Neural crest cell (in vitro differentiated cells): Measurements from ENCODE around the gene SPTBN5. TPM values are rescaled to one million over a fixed set of nuclear protein-coding genes. Genes with fewer than 3 reads are reported as not detected.

Experiments
- DNase-seq: peaks from one replicate; pipeline ENCODE4 v3.0.0; 2021; ENCODE audit warnings: low read depth, mixed read lengths, low spot score
- H3K27ac Mint-ChIP-seq: one replicate; pipeline ENCODE4 v1.8.0; 2021; ENCODE audit warnings: mild to moderate bottlenecking, mixed read lengths; ENCODE audit not compliant: unreplicated experiment
- H3K27me3 Mint-ChIP-seq: 2 replicates; pipeline ENCODE4 v1.8.0; 2021; ENCODE audit warnings: low read depth, mild to moderate bottlenecking, mixed read lengths
- H3K36me3 Mint-ChIP-seq: 2 replicates; pipeline ENCODE4 v1.8.0; 2021; ENCODE audit warnings: low read depth, mild to moderate bottlenecking, mixed read lengths
- H3K4me1 Mint-ChIP-seq: 2 replicates; pipeline ENCODE4 v1.8.0; 2021; ENCODE audit warnings: mixed read lengths
- H3K4me3 Mint-ChIP-seq: one replicate; pipeline ENCODE4 v1.8.0; 2021; ENCODE audit warnings: mild to moderate bottlenecking, mixed read lengths
- H3K9me3 Mint-ChIP-seq: 2 replicates; pipeline ENCODE4 v1.8.0; 2021; ENCODE audit warnings: mixed read lengths
- CTCF ChIP-seq: fragments of 200-600 bp; sonication (generic); conservative IDR thresholded peaks from 2 replicates; pipeline ENCODE4 v1.5.0; 2021; ENCODE audit warnings: antibody characterized with exemption, mild to moderate bottlenecking
- total RNA-seq: library from RNA; stranded (reverse); gene quantifications from 2 replicates; pipeline ENCODE4 v1.2.1, GENCODE V29; 2021

SPTBN5 gene
- total RNA-seq, 1 donor from 2014 or later = 0.77 TPM

GRCh38 chr15:41817327-41817726 lies 76.5 kb downstream of the SPTBN5 start:
- no peak for TF ChIP-seq CTCF
- H3K4me3 Mint-ChIP-seq = no peak overlapping the region
- H3K27me3 Mint-ChIP-seq = no peaks in the 10 kb centered on the region
- H3K4me1 Mint-ChIP-seq = no peaks in the 10 kb centered on the region
- no peak for DNase-seq
- no peak overlapping the region for H3K27ac Mint-ChIP-seq
- H3K9me3 Mint-ChIP-seq = no peaks in the 10 kb centered on the region
- H3K36me3 Mint-ChIP-seq = no peaks in the 10 kb centered on the region

GRCh38 chr15:41816788-41817187 lies 77.1 kb downstream of the SPTBN5 start:
- H3K36me3 Mint-ChIP-seq = no peaks in the 10 kb centered on the region
- DNase-seq = no peak
- H3K4me1 Mint-ChIP-seq = no peaks in the 10 kb centered on the region
- no peak for TF ChIP-seq CTCF
- H3K9me3 Mint-ChIP-seq = no peaks in the 10 kb centered on the region
- H3K27me3 Mint-ChIP-seq = no peaks in the 10 kb centered on the region
- no peak overlapping the region for H3K4me3 Mint-ChIP-seq
- no peak overlapping the region for H3K27ac Mint-ChIP-seq

GRCh38 chr15:41814534-41814933 lies 79.3 kb downstream of the SPTBN5 start:
- DNase-seq = no peak
- Mint-ChIP-seq H3K27me3 (no peaks in the 10 kb centered on the region), H3K27ac (no peak overlapping the region), H3K36me3 (no peaks in the 10 kb centered on the region), H3K4me1 (peaks cover 4% of the 10 kb centered on the region), H3K4me3 (no peak overlapping the region), H3K9me3 (no peaks in the 10 kb centered on the region)
- TF ChIP-seq CTCF = no peak

- H3K27me3 Mint-ChIP-seq = no peaks in the 10 kb centered on the region
- TF ChIP-seq CTCF = no peak
- peaks cover 4% of the 10 kb centered on the region for H3K4me1 Mint-ChIP-seq
- no peaks in the 10 kb centered on the region for H3K36me3 Mint-ChIP-seq
- H3K4me3 Mint-ChIP-seq = no peak overlapping the region
- H3K9me3 Mint-ChIP-seq = no peaks in the 10 kb centered on the region
- no peak overlapping the region for H3K27ac Mint-ChIP-seq
- no peak for DNase-seq
Measured at GRCh38 chr15:41813426-41813825, 80.4 kb downstream of the SPTBN5 start.

- H3K27me3 Mint-ChIP-seq = no peaks in the 10 kb centered on the region
- no peak overlapping the region for H3K27ac Mint-ChIP-seq
- H3K36me3 Mint-ChIP-seq = no peaks in the 10 kb centered on the region
- H3K4me3 Mint-ChIP-seq = no peak overlapping the region
- no peaks in the 10 kb centered on the region for H3K9me3 Mint-ChIP-seq
- peaks cover 4% of the 10 kb centered on the region for H3K4me1 Mint-ChIP-seq
- DNase-seq = no peak
- no peak for TF ChIP-seq CTCF
Measured at GRCh38 chr15:41812820-41813375, 81.0 kb downstream of the SPTBN5 start.
